K562 (cell line): ENCODE results near the gene WSCD2. TPM values are rescaled to one million over a fixed set of nuclear protein-coding genes. Genes with fewer than 3 reads are reported as not detected.

Source experiments
- ATAC-seq: fragments of 200-7000 bp; cut with Tn5 transposase; 3 replicates; pipeline ENCODE4 v1.9.1; 2020; ENCODE audit warnings: moderate library complexity
- BruUV-seq: library from RNA; stranded (reverse); fragments of 400-500 nt; replicated peaks from 2 replicates; lab custom pipeline; 2021; lab: Mats Ljungman, UMichigan
- CTCF ChIA-PET: fragments of 300-600 bp; formaldehyde crosslinking; extraction: SDS; loops from one replicate; lab custom pipeline; 2021; ENCODE audit warnings: low intra/inter-chr PET ratio; lab: Yijun Ruan, JAX
- POLR2A ChIA-PET: fragments of 300-600, 350-650 bp; sonication (Branson Sonifier 250); formaldehyde crosslinking; extraction: SDS; loops from one replicate; lab custom pipeline; 2021; ENCODE audit warnings: antibody characterized with exemption, inconsistent platforms; lab: Yijun Ruan, JAX
- DNase-seq, 4 experiments: peaks; one replicate each; pipeline versions ENCODE4 v3.0.0 to v3.0.0-alpha.2; 2011 to 2018; ENCODE audit warnings: low spot score in 3 of 4, mixed read lengths in 3 of 4; ENCODE audit errors: extremely low read depth in 1 of 4
- FAIRE-seq: peaks from 2 replicates; lab custom pipeline; 2011; peaks lifted over from hg19 to GRCh38; lab: Jason Lieb, UNC
- H2AFZ ChIP-seq: 2 replicates; pipeline ENCODE4 v1.6.0; 2011; ENCODE audit warnings: low read depth, low read length, control low read depth, inconsistent platforms
- H3K27ac ChIP-seq: fragments of 200-600 bp; 3 replicates; pipeline ENCODE4 v1.8.0; 2011; ENCODE audit warnings: low read depth, mild to moderate bottlenecking, control low read depth, inconsistent platforms, low read length, moderate library complexity, mixed read lengths; ENCODE audit errors: extremely low read depth
- H3K27me3 ChIP-seq, 2 experiments: fragments of 300-600 bp in 1 of 2; 2 replicates in 1 of 2; 3 replicates in 1 of 2; pipeline versions ENCODE4 v1.6.0 to v1.8.0; 2011; ENCODE audit warnings: inconsistent platforms in 2 of 2, low read length in 2 of 2, mild to moderate bottlenecking in 1 of 2, mixed read lengths in 1 of 2, moderate library complexity in 1 of 2; ENCODE audit not compliant: control insufficient read depth in 2 of 2, insufficient read depth in 2 of 2
- H3K36me3 ChIP-seq: fragments of 300-600 bp; 3 replicates; pipeline ENCODE4 v1.8.0; 2011; ENCODE audit warnings: mild to moderate bottlenecking, low read length, inconsistent platforms; ENCODE audit not compliant: control insufficient read depth, insufficient read depth
- H3K4me1 ChIP-seq, 2 experiments: fragments of 200-600 bp in 1 of 2; replicated peaks in 1 of 2; 2 replicates in 1 of 2; 3 replicates in 1 of 2; pipeline versions ENCODE4 v1.5.1 to v1.8.0; 2011; ENCODE audit warnings: inconsistent platforms in 2 of 2, low read length in 2 of 2, mild to moderate bottlenecking in 1 of 2, mixed read lengths in 1 of 2, moderate library complexity in 1 of 2; ENCODE audit not compliant: control insufficient read depth in 2 of 2, insufficient read depth in 2 of 2
- H3K4me2 ChIP-seq: 2 replicates; pipeline ENCODE4 v1.6.1; 2011; ENCODE audit warnings: low read length, control low read depth, inconsistent platforms, mixed read lengths; ENCODE audit not compliant: insufficient read depth
- H3K4me3 ChIP-seq: fragments of 200-600 bp; sonication (generic), shearing (Covaris generic); 2 replicates; pipeline ENCODE4 v1.5.1; 2016; ENCODE audit warnings: control low read depth, inconsistent platforms
- H3K79me2 ChIP-seq: fragments of 200-600 bp; 3 replicates; pipeline ENCODE4 v1.8.0; 2011; ENCODE audit warnings: low read length, inconsistent platforms; ENCODE audit not compliant: control insufficient read depth, insufficient read depth
- H3K9ac ChIP-seq, 2 experiments: 2 replicates each; pipeline versions ENCODE4 v1.6.0 to v1.6.1; 2011; ENCODE audit warnings: low read depth in 2 of 2, low read length in 2 of 2, control low read depth in 1 of 2, inconsistent platforms in 1 of 2, mild to moderate bottlenecking in 1 of 2, mixed read lengths in 1 of 2; ENCODE audit not compliant: insufficient read depth in 1 of 2
- H3K9me1 ChIP-seq: one replicate; pipeline ENCODE4 v1.6.0; 2011; ENCODE audit warnings: inconsistent platforms, mild to moderate bottlenecking, low read length, moderate library complexity; ENCODE audit not compliant: control insufficient read depth, insufficient read depth
- H3K9me3 ChIP-seq: replicated peaks from 2 replicates; pipeline ENCODE4 v1.5.1; 2011; ENCODE audit warnings: low read depth, low read length, inconsistent platforms; ENCODE audit not compliant: control insufficient read depth, insufficient read depth
- H4K20me1 ChIP-seq: replicated peaks from 2 replicates; pipeline ENCODE4 v1.6.1; 2011; ENCODE audit warnings: low read length, inconsistent platforms, mixed read lengths; ENCODE audit not compliant: control insufficient read depth, insufficient read depth
- ADNP ChIP-seq: fragments of 200-800 bp; sonication (Bioruptor generic); IDR thresholded peaks from 2 replicates; pipeline ENCODE4 v1.6.1; 2016; ENCODE audit warnings: missing genetic modification characterization, missing compliant biosample characterization
- CHAMP1 ChIP-seq: fragments of 450-650 bp; IDR thresholded peaks from 2 replicates; pipeline ENCODE4 v1.6.1; 2016; ENCODE audit warnings: mild to moderate bottlenecking
- HNRNPLL ChIP-seq: fragments of 200-400 bp; formaldehyde crosslinking; IDR thresholded peaks from 2 replicates; pipeline ENCODE4 v1.6.1; 2017; ENCODE audit warnings: low read length, low read depth, mild to moderate bottlenecking; ENCODE audit not compliant: poor library complexity, severe bottlenecking
- JUNB ChIP-seq: fragments of 450-650 bp; formaldehyde crosslinking; conservative IDR thresholded peaks from 2 replicates; pipeline ENCODE4 v1.4.0; 2020; ENCODE audit warnings: mild to moderate bottlenecking
- MAZ ChIP-seq, 2 experiments: fragments of 450-650 bp in 1 of 2; sonication (generic) in 1 of 2; formaldehyde crosslinking; IDR thresholded peaks in 1 of 2; conservative IDR thresholded peaks in 1 of 2; 2 replicates each; pipeline versions ENCODE4 v1.4.0 to v1.5.0; 2020; ENCODE audit warnings: mild to moderate bottlenecking in 1 of 2, missing genetic modification reagents in 1 of 2
- RBFOX2 ChIP-seq: fragments of 200-400 bp; formaldehyde crosslinking; IDR thresholded peaks from 2 replicates; pipeline ENCODE4 v1.6.1; 2017; ENCODE audit warnings: low read depth, mild to moderate bottlenecking, low read length, moderate library complexity
- RUNX1 ChIP-seq: sonication (generic); IDR thresholded peaks from 2 replicates; pipeline ENCODE4 v1.6.1; 2016; ENCODE audit warnings: antibody characterized with exemption, low read depth
- SAFB ChIP-seq: fragments of 200-400 bp; formaldehyde crosslinking; IDR thresholded peaks from 2 replicates; pipeline ENCODE4 v1.6.1; 2017; ENCODE audit warnings: low read depth, low read length, borderline replicate concordance
- SAFB2 ChIP-seq: fragments of 200-400 bp; formaldehyde crosslinking; IDR thresholded peaks from 2 replicates; pipeline ENCODE4 v1.6.1; 2018; ENCODE audit warnings: borderline replicate concordance, low read length, low read depth, moderate library complexity; ENCODE audit not compliant: severe bottlenecking
- TAF7 ChIP-seq: fragments of 450-650 bp; IDR thresholded peaks from 2 replicates; pipeline ENCODE4 v1.6.1; 2016; ENCODE audit warnings: missing genetic modification characterization, missing compliant biosample characterization
- TAL1 ChIP-seq: fragments of 450-650 bp; IDR thresholded peaks from 2 replicates; pipeline ENCODE4 v1.6.1; 2016; ENCODE audit warnings: mild to moderate bottlenecking
- TGIF2 ChIP-seq: sonication (generic); formaldehyde crosslinking; IDR thresholded peaks from 2 replicates; pipeline ENCODE4 v1.8.1; 2022; ENCODE audit warnings: mild to moderate bottlenecking, missing genetic modification reagents, moderate library complexity
- ZNF124 ChIP-seq: sonication (generic); formaldehyde crosslinking; IDR thresholded peaks from 2 replicates; pipeline ENCODE4 v1.8.1; 2022; ENCODE audit warnings: missing genetic modification reagents
- ZNF197 ChIP-seq: fragments of 200-800 bp; sonication (Bioruptor generic); IDR thresholded peaks from 2 replicates; pipeline ENCODE4 v1.6.1; 2016; ENCODE audit warnings: low read depth, missing genetic modification characterization, missing compliant biosample characterization
- WGBS: fragments of 100-300 bp; shearing (Covaris generic); methylation state at CpG from one replicate; pipeline ENCODE4 v1.1.6; 2016; ENCODE audit warnings: low coverage, mixed read lengths; ENCODE audit not compliant: insufficient coverage; ENCODE audit errors: missing lambda C conversion rate; 5-methylcytosine and 5-hydroxymethylcytosine counted together
- in situ Hi-C: fragments of 300-500 bp; cut with MboI; formaldehyde crosslinking; loops from 4 replicates; pipeline ENCODE4 v1.15.0; 2018; ENCODE audit warnings: inconsistent platforms, mixed read lengths
- intact Hi-C: fragments of 100-400 bp; cut with micrococcal nuclease; formaldehyde crosslinking; loops from 2 replicates; pipeline ENCODE4 v1.14.2; 2022
- polyA plus RNA-seq, 8 experiments: library from polyadenylated mRNA; depleted of rRNA in 4 of 8; stranded (reverse) in 5 of 8; unstranded in 3 of 8; fragments of >200 nt; fragmentation: Nextera tagmentation in 2 of 8; fragmentation: Illumina TruSeq in 1 of 8; extraction: Ambion mirVana in 2 of 8; extraction: Trizol in 1 of 8; gene quantifications; 2 replicates each; pipeline versions ENCODE4 v1.2.1 to v1.2.3, GENCODE V29; 2011 to 2014; ENCODE audit warnings: inconsistent platforms in 1 of 8, missing spikeins in 1 of 8
- total RNA-seq, 7 experiments: library from RNA; depleted of rRNA in 6 of 7; stranded (reverse); fragments of >200 nt in 6 of 7; fragmentation: Illumina TruSeq in 2 of 7; extraction: Trizol in 2 of 7; gene quantifications; 2 replicates each; pipeline versions ENCODE4 v1.2.1 to v1.2.3, GENCODE V29; 2011 to 2021; ENCODE audit warnings: low replicate concordance in 1 of 7

WSCD2 gene
- total and polyA plus RNA-seq, 9 of the 15 experiments (the other 6 are each of a cell fraction or from before 2014, with no cell fraction given): 0.72 to 14.1 (median 4.0) TPM

GRCh38 chr12:108210001-108210400, 80.9 kb downstream of the WSCD2 start:
- FAIRE-seq (no peak), DNase-seq (no peak), ATAC-seq (no peak)
- intact Hi-C loops (no loop called here), in situ Hi-C loops (no loop called here)
- H3K36me3 ChIP-seq: no peaks in the 10 kb centered on the region
- no TSS peak for BruUV-seq
- no peaks in the 10 kb centered on the region for H3K79me2 ChIP-seq
- peak overlapping the region in 1 of 2 experiments; percentile 5; a peak in 1 of 4 replicates for H3K9ac ChIP-seq
- no peak overlapping the region for H2AFZ ChIP-seq
- ChIA-PET POLR2A (no interaction called here), CTCF (no interaction called here)
- no peak overlapping the region for H3K4me3 ChIP-seq
- peaks cover 0 to 9% of the 10 kb centered on the region in 2 experiments; a peak in 2 of 5 replicates for H3K27me3 ChIP-seq
- no peaks in the 10 kb centered on the region for H3K9me3 ChIP-seq
- H3K4me1 ChIP-seq: peaks cover 0 to 4% of the 10 kb centered on the region in 2 experiments; a peak in 1 of 5 replicates
- TF ChIP-seq ZNF197 (CRISPR knock-in tag) (no peak), MAZ (CRISPR knock-in tag; conservative IDR thresholded peaks at IDR 0.05 in 1 of 2, IDR thresholded peaks at IDR 0.05 in 1 of 2) (no peak), TAF7 (tag) (no peak), TGIF2 (CRISPR knock-in tag) (no peak), TAL1 (no peak), CHAMP1 (no peak), ADNP (tag) (no peak), SAFB (no peak), RBFOX2 (no peak), ZNF124 (CRISPR knock-in tag) (no peak), JUNB (CRISPR knock-in tag) (no peak), SAFB2 (no peak), RUNX1 (no peak), HNRNPLL (no peak)
- no peak overlapping the region for H3K27ac ChIP-seq
- H4K20me1 ChIP-seq: peaks cover 4% of the 10 kb centered on the region; the same call in 1 of the 2 replicates
- no peaks in the 10 kb centered on the region for H3K9me1 ChIP-seq
- no peak overlapping the region for H3K4me2 ChIP-seq
- WGBS: 10% methylated on average over 22 of the region's 22 CpGs
